GM12878 (cell line): ENCODE data around the gene BRF1.

Experiments used
- EP300 ChIP-seq, 2 experiments: fragments of 150-350 bp in 1 of 2; IDR thresholded peaks; 2 replicates each; pipeline ENCODE4 v1.6.1; 2011 to 2012; ENCODE audit warnings: low read depth in 2 of 2, low read length in 2 of 2, borderline replicate concordance in 1 of 2, improper control_type of control experiment in 1 of 2, inconsistent platforms in 1 of 2; ENCODE audit not compliant: control insufficient read depth in 1 of 2
- POLR2AphosphoS5 ChIP-seq: IDR thresholded peaks from 2 replicates; pipeline ENCODE4 v1.6.1; 2011; ENCODE audit warnings: mild to moderate bottlenecking, low read length, inconsistent platforms
- TAF1 ChIP-seq: IDR thresholded peaks from 2 replicates; pipeline ENCODE4 v1.6.1; 2011; ENCODE audit warnings: mild to moderate bottlenecking, low read depth, low read length, borderline replicate concordance
- TF ChIP-seq, protein P1 (sequence below): IDR thresholded peaks from 2 replicates; pipeline ENCODE4 v1.6.1; 2012; ENCODE audit warnings: low read length, inconsistent platforms
- TF ChIP-seq, protein P2 (sequence below), 3 experiments: IDR thresholded peaks in 2 of 3; conservative IDR thresholded peaks in 1 of 3; 2 replicates each; pipeline ENCODE4 v1.5.1; 2011; ENCODE audit warnings: low read depth in 3 of 3, low read length in 3 of 3, mild to moderate bottlenecking in 3 of 3, control low read depth in 2 of 3, moderate library complexity in 2 of 3, inconsistent platforms in 1 of 3, mixed read lengths in 1 of 3; ENCODE audit not compliant: control insufficient read depth in 2 of 3, insufficient read depth in 1 of 3; ENCODE audit errors: extremely low read depth in 1 of 3

DNA sequence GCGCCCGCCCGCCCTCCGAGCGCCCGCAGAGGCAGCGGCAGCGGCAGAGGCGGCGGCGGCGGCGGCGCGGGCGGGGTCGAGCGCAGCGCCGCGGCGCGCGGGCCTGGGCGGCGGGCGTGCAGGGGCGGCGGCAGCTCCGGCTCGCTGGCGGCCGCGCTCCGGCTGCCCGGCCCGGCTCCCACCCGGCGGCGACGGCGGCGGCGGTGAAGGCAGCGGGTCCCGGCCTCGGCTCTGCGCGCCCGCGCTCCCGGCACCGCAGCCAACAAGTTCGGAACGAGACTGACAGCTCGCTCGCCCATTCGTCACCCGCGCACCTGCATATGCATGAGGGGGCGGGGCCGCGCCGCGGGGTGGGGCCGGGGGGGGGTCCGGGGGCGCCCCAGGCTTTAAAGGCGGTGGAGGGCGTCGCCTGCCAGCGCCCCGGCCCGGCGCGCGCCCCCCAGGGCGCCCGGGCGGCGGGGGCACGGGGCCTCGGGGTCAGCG is 132.3 kb downstream of the BRF1 start, which contains the start of gene JAG2:
- TF ChIP-seq, protein P1, sequence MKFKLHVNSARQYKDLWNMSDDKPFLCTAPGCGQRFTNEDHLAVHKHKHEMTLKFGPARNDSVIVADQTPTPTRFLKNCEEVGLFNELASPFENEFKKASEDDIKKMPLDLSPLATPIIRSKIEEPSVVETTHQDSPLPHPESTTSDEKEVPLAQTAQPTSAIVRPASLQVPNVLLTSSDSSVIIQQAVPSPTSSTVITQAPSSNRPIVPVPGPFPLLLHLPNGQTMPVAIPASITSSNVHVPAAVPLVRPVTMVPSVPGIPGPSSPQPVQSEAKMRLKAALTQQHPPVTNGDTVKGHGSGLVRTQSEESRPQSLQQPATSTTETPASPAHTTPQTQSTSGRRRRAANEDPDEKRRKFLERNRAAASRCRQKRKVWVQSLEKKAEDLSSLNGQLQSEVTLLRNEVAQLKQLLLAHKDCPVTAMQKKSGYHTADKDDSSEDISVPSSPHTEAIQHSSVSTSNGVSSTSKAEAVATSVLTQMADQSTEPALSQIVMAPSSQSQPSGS = no peak
- TF ChIP-seq, protein P2, sequence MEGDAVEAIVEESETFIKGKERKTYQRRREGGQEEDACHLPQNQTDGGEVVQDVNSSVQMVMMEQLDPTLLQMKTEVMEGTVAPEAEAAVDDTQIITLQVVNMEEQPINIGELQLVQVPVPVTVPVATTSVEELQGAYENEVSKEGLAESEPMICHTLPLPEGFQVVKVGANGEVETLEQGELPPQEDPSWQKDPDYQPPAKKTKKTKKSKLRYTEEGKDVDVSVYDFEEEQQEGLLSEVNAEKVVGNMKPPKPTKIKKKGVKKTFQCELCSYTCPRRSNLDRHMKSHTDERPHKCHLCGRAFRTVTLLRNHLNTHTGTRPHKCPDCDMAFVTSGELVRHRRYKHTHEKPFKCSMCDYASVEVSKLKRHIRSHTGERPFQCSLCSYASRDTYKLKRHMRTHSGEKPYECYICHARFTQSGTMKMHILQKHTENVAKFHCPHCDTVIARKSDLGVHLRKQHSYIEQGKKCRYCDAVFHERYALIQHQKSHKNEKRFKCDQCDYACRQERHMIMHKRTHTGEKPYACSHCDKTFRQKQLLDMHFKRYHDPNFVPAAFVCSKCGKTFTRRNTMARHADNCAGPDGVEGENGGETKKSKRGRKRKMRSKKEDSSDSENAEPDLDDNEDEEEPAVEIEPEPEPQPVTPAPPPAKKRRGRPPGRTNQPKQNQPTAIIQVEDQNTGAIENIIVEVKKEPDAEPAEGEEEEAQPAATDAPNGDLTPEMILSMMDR (IDR thresholded peaks at IDR 0.05 in 2 of 3, conservative IDR thresholded peaks at IDR 0.05 in 1 of 3; ENCODE audit: control insufficient read depth in 2 of 3, extremely low read depth in 1 of 3, insufficient read depth in 1 of 3, low read depth in 3 of 3, low read length in 3 of 3) = no peak
- TF ChIP-seq EP300 (IDR thresholded peaks at IDR 0.05; ENCODE audit: borderline replicate concordance in 1 of 2, control insufficient read depth in 1 of 2, low read depth in 2 of 2, low read length in 2 of 2) (no peak), TAF1 (no peak), POLR2AphosphoS5 (no peak)
